Panc1 (cell line): ENCODE measurements around the gene ISM1.

Experiments used
- POLR2AphosphoS5 ChIP-seq: IDR thresholded peaks from 2 replicates; pipeline ENCODE4 v1.6.1; 2012; ENCODE audit warnings: mild to moderate bottlenecking, low read depth, low read length, moderate library complexity
- REST ChIP-seq, 2 experiments: IDR thresholded peaks; 2 replicates each; pipeline ENCODE4 v1.6.1; 2011 to 2012; ENCODE audit warnings: low read depth in 2 of 2, control low read depth in 1 of 2, low read length in 1 of 2, mild to moderate bottlenecking in 1 of 2, moderate library complexity in 1 of 2; ENCODE audit not compliant: insufficient read depth in 1 of 2
- SIN3A ChIP-seq: IDR thresholded peaks from 2 replicates; pipeline ENCODE4 v1.6.1; 2012; ENCODE audit warnings: low read depth, mild to moderate bottlenecking, low read length, moderate library complexity, borderline replicate concordance; ENCODE audit not compliant: insufficient read depth
- TF ChIP-seq, protein P1 (sequence below): fragments of 450-650 bp; IDR thresholded peaks from 2 replicates; pipeline ENCODE4 v1.5.1; 2017; ENCODE audit warnings: mild to moderate bottlenecking

DNA sequence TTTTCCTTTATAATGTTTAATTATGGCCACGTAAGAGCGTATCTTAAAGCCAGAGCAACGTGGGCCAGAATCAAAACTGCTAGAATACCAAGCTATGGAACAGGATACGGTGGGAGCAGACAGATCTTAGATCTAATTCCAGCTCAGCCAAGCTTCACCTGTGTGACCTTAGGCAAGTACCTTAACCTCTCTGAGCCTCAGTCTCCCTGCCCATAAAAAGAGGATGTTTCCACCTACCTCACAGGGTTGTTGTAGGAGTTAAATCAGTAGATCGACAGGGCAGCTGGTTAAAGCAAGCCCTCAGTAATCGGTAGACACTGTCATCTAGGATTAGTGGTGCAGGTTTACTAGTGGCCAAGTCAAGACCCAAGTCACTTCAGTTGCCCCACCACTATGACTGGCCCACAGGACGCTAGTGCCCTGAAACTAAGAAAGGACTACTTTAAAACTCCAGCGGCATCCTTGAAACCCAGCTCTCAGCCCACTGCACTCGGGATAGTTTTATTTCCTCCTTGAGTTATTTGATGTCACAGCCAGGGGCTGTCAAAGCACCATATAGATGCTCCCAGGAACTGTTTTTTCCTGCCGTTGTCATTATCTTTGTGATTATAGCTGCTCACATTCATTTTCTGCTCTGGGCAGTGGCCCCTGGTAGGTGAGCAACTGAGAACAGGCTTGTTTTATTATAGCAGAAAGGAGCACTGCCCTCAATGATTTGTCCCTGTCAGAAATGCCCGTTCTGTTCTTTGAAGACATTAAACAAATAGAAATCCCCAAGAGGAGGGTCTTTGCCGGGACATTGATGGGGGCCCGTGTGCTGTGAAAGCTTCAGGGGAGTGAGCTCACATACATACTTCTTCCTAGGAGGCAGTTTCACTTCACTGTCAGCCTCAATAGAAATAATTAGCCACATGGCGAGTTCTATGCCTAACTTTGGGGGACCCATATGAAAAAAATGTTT lies 63.1 kb downstream of the ISM1 start:
- TF ChIP-seq, protein P1, sequence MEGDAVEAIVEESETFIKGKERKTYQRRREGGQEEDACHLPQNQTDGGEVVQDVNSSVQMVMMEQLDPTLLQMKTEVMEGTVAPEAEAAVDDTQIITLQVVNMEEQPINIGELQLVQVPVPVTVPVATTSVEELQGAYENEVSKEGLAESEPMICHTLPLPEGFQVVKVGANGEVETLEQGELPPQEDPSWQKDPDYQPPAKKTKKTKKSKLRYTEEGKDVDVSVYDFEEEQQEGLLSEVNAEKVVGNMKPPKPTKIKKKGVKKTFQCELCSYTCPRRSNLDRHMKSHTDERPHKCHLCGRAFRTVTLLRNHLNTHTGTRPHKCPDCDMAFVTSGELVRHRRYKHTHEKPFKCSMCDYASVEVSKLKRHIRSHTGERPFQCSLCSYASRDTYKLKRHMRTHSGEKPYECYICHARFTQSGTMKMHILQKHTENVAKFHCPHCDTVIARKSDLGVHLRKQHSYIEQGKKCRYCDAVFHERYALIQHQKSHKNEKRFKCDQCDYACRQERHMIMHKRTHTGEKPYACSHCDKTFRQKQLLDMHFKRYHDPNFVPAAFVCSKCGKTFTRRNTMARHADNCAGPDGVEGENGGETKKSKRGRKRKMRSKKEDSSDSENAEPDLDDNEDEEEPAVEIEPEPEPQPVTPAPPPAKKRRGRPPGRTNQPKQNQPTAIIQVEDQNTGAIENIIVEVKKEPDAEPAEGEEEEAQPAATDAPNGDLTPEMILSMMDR, result no peak
- TF ChIP-seq POLR2AphosphoS5 (no peak), SIN3A (no peak), REST (IDR thresholded peaks at IDR 0.05; ENCODE audit: insufficient read depth in 1 of 2, low read depth in 2 of 2, low read length in 1 of 2) (no peak)
